Uterus (tissue), 2 donors: Measurements from ENCODE around the gene GOSR2.

ENCODE experiments used
- POLR2A ChIP-seq, 2 donors: fragments of 450-650 bp; IDR thresholded peaks; one replicate each; pipeline ENCODE4 v1.6.1; 2016; ENCODE audit warnings: antibody characterized with exemption in 2 of 2, mild to moderate bottlenecking in 1 of 2, moderate library complexity in 1 of 2
- TF ChIP-seq, protein P1 (sequence below), 4 experiments: fragments of 200-600 bp in 2 of 4; fragments of 450-650 bp in 2 of 4; sonication (generic) in 2 of 4; IDR thresholded peaks; one replicate each; pipeline ENCODE4 v1.5.1; 2016 to 2019; ENCODE audit warnings: antibody characterized with exemption in 4 of 4, mild to moderate bottlenecking in 2 of 4, moderate library complexity in 1 of 4

DNA sequence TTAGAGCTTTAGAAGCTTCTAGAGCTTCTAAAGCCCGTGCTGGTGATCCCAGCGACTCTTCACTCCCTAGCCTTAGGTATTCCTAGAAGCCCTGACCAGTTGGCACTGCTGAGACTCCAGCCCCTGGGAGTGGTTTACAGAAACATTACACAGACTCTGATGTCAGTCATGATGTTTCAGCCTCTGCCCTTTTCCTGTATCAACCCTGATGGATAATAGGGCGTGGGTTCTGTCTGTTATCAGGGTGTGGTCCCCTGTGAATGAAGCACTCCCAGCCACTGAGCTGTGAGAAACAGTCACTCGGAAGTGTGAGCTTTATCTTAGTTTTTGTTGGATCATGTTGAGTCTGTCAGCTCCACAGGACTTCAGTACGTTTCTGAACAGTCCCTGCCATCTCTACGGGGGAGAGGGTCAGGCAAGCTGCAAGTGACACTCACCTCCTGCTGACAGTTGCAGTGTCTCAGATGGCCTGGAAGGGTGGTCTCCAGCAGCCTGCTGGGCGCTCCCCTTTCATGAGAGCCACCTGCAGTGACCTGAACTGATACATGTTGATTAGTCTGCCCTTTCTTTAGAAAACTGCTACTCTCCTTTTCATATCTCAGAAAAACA is 12.8 kb downstream of the GOSR2 start:
- TF ChIP-seq, protein P1, sequence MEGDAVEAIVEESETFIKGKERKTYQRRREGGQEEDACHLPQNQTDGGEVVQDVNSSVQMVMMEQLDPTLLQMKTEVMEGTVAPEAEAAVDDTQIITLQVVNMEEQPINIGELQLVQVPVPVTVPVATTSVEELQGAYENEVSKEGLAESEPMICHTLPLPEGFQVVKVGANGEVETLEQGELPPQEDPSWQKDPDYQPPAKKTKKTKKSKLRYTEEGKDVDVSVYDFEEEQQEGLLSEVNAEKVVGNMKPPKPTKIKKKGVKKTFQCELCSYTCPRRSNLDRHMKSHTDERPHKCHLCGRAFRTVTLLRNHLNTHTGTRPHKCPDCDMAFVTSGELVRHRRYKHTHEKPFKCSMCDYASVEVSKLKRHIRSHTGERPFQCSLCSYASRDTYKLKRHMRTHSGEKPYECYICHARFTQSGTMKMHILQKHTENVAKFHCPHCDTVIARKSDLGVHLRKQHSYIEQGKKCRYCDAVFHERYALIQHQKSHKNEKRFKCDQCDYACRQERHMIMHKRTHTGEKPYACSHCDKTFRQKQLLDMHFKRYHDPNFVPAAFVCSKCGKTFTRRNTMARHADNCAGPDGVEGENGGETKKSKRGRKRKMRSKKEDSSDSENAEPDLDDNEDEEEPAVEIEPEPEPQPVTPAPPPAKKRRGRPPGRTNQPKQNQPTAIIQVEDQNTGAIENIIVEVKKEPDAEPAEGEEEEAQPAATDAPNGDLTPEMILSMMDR (IDR thresholded peaks at IDR 0.05) = no peak
- TF ChIP-seq POLR2A (IDR thresholded peaks at IDR 0.05) = no peak
